NCI-H128 (cell line): Measurements from ENCODE around the gene CDC73.
"Not testable (repeated sequence)": the region's sequence is repeated elsewhere in the genome, so short reads cannot be mapped to it uniquely, and the experiment has no call there.

Experiments
- DNase-seq: peaks from one replicate; lab custom pipeline; 2025; ENCODE audit not compliant: unreplicated experiment; lab: John Stamatoyannopoulos, UW

Gene CDC73

DNA sequence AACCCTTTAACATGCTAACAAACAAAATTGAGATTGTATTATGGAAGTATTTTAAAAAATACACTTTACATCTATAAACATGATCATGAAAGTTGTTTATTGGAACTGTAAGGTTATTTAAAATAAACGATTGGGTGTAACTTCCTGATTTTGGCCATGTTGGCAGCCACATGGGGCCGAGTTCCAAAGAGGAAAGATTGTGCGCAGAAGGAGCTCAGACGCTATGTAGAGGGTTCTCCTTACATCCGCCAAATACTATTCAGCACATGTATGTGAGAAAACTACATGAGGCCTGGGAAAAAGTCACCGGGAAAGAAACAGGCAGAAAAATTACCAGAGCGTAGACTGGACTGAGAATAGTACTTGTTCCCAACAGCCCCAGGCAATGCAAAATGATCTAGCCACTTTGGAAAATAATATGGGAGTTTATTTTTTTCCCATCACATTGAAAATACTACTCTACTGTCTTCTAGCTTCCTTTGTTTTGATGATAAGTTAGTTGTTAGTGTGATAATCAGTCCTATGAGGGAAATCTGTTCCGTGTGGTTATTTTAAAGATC is 100.3 kb downstream of the CDC73 start:
- DNase-seq: no peak

DNA sequence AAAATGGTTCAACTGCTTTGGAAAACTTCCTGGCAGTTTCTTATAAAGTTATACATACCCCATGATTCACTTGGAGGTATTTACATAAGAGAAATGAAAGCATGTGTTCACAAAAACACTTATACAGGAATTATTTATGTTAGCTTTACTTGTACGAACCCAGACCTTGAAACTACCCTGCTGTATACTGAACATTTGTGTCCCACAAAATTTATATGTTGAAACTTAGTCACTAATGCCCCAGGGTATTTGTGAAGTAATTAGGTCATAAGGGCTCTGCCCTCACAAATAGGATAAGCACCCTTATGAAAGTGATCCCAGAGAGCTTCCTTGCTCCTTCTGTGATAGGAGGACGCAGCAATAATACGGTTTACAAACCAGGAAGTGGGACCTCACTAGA is 107.3 kb downstream of the CDC73 start:
- no peak for DNase-seq

DNA sequence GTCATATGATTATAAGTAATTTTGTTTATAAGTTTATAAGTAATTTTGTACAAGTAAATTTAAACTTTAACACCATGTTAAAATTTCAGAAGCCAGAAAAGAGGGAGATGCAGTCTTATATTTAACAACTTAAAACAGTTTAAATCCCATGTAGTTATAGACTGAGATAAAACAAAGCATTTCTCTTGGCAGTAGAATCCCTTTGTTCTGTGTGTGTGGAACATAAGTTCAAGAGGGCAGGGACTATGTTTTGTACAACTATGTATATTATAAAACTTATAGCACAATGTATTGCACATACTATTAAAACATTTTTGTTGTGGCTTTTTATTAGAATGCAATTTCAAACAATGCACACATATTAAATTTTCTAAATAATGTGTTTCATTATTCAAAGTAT is 109.3 kb downstream of the CDC73 start:
- not testable (repeated sequence) for DNase-seq

DNA sequence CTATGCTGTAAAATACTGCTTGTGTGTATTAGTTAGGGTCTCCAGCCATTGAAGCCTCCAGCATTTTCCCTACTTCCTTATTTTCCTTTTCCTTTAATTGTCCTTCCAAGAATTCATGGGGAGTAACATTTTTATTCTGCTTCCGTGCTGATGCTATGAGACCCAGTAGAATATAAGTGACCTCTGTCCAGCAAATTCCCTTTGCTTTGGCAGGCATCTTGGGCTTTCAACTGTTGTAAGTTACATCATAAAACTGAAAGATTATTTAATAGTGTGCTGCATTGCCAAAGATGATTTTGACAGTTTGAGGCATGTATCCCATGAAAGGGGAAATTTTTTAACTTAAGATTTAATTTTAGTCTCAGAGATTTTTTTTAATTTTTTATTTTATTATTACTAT is 112.7 kb downstream of the CDC73 start:
- no peak for DNase-seq

DNA sequence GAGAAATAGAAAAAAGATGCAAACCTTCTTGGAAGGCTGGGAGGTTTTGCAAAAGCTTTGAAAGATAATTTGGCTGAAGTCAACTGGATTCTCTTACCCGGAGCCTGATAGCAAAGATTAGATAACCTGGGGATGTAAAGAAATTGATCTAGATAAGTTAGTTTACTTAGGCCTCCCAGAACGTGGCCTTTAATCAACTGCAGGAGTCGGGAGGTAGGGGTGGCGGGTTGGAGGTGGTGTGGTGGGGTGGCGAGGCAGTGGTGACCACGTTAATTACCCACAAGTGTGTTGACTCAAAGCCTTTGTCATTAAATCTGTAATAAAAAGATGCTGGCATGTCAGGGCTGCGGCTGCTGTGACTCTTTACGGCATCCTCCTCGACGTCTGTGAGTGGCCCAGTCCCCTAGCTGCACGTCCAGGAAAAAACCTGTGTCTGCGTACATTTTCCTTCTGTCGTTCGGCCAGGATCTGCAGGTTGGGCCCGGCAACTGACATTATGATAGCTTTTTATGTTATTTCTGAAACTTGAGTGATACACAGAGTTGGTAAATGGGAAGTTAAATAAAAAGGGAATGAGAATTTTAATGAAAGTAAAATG is 115.6 kb downstream of the CDC73 start:
- DNase-seq: no peak

DNA sequence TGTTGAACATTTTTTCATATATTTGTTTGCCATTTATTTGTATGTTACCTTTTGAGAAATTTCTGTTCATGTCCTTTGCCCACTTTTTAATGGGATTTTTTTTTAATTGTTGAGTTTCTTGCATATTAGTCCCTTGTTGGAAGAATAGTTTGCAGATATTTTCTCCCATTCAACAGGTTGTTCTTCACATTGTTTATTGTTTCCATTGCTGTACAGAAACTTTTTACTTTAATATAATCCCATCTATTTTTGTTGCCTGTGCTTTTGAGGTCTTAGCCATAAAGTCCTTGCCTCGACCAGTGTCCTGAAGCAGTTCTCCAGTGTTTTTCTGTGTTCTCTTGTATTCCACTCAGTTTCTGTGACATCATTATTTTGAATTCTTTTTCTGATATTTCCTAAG is 118.8 kb downstream of the CDC73 start:
- no peak for DNase-seq

DNA sequence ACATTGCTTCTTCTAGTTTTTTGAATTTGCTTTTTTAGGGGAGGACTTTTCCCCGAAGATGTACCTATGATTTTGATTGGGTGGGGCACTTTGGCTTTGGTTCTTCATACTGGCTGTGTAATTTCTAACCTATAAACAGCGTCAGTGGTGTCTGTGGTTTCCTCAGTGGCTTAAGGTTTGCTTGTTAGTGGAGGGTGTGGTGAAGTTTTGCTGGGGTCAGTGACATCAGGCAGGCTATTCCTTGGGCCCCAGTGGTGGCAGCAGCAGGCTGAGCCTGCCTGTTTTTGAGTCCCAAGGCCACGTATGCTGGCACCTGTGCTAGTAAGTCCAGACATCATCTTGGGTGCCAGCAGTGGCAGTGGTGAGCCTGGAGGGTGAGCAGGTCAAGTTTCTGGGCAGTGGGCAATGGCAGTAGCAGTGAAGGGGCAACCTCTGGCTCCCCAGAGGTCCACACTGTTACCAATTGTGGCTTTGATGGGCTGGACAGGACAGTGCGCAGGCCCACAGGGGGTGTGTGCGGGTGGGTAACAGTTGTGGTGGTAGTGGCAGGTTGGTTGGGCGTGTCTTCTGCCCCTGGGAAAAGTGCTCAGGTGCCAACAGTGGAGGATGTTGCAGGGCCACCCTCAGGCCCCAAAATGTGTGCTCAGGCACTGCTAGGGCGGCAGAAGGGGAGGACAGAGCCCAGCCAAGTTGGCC is 119.4 kb downstream of the CDC73 start:
- no peak for DNase-seq

DNA sequence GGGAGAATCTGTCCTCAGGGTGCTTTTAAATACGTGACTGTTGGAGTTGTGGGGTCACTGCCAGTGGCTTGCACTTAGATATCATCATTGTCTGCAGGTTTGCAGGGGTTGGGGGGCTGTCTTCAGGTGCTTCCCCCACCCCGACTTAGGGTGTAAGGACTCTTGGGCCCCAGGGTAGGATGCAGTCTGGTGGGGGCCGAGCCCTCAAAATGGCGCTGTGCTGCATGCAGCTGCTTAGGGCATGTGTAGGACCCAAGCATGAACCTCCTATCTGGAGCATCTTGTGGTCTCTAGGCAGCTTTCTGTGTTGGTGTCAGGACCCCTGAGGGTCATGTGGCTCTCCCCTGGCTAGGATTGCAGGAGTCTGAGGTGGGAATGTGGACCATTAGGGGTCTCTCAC is 120.2 kb downstream of the CDC73 start:
- DNase-seq: no peak

DNA sequence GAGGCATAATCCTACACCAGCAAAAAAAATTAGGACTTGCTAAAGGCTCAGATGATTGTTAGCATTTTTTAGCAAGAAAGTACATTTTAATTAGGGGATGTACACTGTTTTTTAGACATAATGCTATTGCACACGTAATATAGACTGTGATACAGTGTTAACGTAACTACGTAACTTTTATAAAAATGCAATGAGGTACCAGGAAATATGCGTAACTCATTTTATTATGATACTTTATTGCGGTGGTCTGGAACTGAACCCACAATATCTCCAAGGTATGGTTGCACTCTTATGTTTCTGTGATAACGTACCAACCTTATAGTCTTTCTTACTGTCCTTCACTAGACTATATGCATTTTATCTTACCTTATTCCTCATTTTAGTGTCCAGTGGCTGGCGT is 127.4 kb downstream of the CDC73 start:
- no peak for DNase-seq

DNA sequence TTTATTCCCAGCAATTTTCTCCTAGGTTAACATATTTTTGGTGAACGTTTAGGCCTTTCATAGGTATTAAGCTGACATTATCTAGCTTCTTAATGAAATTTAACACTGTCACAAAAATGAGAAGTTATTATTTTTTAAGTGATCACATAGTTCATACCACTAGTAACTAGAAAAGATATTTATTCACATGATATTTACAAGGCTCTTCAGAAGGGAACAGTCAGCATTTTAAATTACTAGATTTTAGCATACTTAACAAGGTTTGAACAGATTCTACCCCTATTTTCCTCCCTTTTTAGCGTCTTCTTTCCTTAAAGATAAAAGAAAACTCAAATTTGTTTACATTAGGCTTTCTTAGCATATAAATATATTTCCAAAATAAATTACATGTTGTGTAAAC is 130.1 kb downstream of the CDC73 start:
- no peak for DNase-seq

DNA sequence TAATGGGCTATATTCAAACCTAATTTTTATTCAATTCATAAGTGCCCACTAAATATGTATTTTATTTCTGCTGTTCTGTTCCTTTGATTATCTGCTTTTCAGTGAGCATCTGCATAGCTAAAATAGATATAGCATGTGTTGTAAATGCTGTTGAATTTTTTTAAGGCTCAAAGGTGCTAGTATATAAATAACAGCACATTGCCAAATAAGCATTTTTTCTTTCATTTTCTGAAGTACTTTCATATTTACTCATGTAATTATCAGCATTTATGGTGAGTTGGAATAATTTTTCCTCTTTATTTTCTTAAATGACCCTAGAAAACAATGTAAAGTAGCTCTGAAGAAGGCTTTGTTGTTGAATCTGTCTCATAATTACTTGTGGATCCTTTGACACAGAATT is 134.2 kb downstream of the CDC73 start:
- no peak for DNase-seq

DNA sequence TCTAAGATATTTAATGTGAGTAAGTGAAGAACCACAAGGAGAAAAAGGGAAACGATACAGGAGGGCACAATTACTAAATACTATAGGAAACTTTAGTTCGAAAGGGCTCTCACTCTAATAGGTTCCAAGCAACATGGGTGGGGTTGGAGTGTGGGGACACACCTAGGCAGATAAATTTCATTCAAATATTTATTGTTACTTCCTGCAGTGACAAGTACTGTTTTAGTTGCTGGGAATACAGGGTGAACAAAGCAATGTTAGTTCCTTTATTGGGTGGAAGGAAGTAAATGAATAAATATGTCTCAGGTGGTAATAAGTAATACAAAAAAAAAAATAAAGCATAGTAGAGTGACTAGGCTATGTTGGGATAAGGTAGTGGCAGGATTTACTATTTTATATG is 137.8 kb downstream of the CDC73 start:
- DNase-seq: no peak

DNA sequence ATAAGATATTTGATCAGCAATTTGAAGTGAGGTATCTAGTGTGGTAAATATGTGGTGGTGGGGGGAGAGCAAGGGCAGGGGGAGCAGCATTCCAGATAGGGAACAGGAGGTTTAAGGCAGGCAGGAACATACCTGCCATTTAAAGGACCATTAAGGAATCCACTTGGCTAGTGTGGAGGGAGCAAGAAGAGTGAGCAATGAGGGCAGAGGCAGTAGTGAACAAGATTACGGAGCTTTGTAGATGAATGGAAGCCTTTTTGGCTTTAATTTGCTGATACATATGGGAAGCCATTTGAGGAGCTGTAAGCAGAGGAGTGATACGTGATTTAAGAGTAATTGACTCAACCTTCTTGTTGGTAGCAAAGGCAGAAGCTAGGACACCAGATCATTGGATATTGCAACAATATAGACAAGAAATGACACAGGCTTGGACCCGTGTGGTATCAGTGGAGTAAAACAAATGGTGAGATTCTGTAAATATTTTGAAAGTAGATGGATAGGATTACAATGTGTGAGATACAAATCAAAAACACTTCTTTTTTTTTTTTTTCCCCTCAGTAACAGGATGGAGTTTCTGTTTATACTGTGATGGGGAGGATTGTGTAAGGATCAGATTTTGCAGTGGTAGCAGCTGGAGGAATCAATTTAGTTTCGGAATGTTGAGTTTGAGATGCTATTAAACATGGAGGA is 138.4 kb downstream of the CDC73 start:
- no peak for DNase-seq

DNA sequence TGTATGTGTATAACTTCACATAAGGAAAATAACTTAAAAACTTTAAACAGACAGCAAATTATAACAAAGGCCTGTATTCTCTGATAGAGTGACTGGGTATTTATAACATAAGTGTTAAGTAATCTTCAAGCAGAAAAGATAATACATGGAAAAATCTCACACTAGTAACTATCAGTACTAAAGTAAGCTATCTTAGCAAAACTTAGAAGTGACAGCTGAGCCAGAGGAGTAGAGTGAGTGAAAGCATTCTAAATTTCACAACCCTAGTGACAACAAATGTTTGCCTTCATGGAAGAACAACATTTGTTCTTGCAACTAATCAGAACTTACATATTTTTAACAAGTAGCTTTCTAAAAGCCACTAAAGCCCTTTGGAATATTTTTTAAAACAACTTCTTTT is 139.1 kb downstream of the CDC73 start:
- no peak for DNase-seq

DNA sequence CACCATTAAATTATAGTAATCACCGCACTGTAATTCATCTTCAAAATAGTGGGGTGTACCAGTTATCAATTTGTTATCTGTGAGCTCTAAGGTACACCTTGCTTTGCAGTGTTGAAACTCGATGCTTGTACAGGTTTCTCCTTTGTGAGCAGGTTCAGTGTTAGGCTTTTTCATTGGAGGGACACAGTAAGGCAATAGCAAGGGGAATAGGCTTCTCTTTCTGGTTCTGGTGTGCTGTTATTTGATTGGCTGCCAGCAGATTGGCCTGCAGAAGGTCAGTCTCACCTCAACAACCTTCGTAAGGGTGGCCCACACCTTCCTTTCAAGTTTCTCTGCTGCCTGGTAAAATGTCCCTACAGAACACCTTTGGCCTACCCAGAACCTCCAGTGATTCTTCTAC is 140.8 kb downstream of the CDC73 start:
- DNase-seq: no peak

DNA sequence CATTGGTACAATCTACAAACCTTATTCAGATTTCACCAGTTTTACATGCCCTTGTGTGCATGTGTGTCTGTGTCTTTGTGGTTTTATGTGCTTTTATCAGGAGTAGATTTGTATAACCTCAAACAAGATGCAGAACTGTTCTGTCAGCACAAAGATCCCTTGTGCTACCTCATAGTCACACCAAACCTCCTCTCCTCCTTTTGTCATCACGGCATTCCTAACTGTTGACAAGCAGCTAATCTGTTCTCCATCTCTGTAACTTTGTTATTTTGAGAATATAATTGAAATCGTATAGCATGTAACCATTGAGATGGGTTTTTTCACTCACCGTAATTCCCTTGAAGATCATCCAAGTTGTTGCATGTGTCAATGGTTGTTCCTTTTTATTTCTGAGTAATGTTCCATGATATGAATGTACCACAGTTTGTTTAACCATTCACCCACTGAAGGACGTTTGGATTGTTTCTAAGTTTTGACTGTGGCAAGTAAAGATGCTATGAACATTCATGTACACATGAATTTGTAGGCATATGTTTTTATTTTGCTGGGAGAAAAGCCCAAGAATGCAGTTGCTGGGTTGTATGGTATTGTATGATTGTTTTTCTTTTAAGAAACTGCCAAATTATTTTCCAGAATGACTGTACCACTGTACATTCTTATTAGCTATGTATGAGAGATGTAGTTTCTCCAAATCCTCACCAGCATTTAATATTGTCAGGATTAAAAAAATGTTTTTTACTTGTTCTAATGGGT is 142.7 kb downstream of the CDC73 start:
- DNase-seq: no peak

DNA sequence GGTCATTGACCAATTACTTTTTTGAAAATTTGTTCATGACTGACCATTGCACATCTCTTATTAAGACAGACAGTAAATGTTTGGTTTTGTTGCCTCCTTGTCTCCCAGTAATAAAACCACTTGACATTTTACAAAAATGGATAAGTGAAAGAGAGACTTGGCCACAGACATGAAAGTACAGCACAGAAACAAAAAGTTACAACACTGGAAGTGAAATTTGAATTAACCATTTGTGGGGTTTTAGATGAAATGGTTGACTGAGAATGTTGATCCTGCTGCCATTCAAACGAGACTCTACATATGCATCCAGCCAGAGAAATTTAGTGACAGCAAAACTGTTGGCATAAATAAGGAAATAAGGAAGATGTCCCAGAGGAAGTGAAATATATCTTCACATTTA is 143.9 kb downstream of the CDC73 start:
- DNase-seq: no peak

DNA sequence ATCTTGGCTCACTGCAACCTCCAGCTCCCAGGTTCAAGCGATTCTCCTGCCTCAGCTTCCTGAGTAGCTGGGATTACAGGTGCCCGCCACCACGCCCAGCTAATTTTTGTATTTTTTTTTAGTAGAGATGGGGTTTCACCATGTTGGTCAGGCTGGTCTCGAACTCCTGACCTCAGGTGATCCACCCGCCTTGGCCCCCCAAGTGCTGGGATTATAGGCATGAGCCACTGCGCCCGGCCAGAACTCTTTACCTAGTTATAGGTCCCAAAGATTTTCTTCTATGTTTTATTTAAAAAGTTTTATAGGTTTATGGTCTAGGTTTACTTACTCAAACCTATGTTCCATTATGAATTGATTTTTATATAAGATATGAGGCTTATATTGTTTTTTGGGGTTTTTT is 145.0 kb downstream of the CDC73 start:
- DNase-seq: not testable (repeated sequence)

DNA sequence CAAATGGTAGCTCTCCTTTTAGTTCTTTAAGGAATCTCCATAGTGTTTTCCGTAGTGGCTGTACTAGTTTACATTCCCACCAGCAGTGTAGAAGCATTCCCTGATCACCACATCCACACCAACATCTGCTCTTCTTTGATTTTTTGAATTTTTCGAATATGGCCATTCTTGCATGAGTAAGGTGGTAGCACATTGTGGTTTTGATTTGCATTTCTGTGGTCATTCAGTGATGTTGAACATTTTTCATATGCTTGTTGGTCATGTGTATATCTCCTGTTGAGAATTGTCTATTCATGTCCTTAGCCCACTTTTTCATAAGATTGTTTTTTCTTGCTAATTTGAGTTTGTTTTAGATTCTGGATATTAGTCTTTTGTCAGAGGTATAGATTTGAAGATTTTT is 149.2 kb downstream of the CDC73 start:
- no peak for DNase-seq

DNA sequence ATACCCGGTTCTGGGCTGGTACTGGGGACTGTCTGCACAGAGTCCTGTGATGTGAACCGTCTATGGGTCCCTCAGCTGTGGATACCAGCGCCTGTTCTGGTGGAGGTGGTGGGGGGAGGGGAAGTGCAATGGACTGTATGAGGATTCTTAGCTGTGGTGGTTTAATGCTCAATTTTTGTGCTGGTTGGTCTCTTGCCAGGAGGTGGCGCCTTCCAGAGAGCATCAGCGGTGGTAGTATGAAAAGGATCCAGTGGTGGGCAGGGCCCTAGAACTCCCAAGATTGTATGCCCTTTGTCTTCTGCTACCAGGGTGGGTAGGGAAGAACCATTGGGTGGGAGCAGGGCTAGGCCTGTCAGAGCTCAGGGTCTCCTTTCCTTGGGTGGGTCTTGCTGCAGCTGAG is 153.9 kb downstream of the CDC73 start:
- no peak for DNase-seq

DNA sequence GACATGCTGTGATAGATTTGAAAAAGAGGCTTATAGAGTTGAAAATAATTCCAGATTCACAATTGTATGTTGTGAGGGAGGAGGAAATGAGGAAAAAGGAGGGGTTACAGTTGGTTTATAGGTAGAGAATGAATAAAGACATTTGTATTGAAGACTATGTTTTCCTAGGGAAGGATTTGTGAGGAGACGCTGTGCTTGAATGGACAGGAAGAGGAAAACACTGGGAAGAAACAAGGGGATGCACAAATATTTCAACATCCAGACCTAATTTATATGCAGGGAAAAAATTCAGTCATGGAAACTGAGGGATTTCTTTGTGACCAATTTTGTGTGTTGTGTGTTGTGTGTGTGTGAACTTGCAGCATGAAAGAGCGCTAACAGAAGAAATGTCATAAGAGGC is 157.1 kb downstream of the CDC73 start:
- no peak for DNase-seq

DNA sequence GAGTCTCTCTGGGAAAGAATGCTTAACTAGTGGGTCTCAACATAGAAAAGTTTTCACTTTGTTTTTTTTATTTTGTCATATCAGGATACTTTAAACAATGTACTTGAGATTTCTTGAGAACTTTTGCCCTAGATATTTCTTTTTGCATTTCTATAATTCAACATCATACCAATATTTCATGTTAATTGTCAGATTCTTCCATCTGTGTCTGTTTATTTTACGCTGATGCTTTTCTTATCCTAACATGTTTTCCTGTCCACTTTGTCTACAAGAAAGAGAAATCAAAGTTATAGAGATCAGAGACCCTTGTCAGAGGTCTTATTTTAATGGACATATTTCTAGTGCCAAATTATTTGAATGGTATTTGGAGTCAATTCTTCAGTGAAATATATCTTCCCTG is 160.1 kb downstream of the CDC73 start:
- DNase-seq: no peak
